PC-3 (cell line): ENCODE results near the gene ADRA2B.

Source experiments
- CTCF ChIP-seq: fragments of 300-600 bp; sonication (generic); conservative IDR thresholded peaks from 2 replicates; pipeline ENCODE4 v1.5.1; 2017; ENCODE audit warnings: antibody characterized with exemption, low read depth, mild to moderate bottlenecking, low read length
- EZH2 ChIP-seq: fragments of 300-600 bp; sonication (generic); IDR thresholded peaks from one replicate; pipeline ENCODE4 v1.6.1; 2017; ENCODE audit warnings: antibody characterized with exemption, mild to moderate bottlenecking, low read length; ENCODE audit not compliant: unreplicated experiment

- TF ChIP-seq CTCF (no peak), EZH2 (no peak)
These were observed 5.6 kb downstream of the ADRA2B start for GRCh38 chr2:96110621-96111256.
